H9 (cell line): ENCODE results near the gene CYP17A1. TPM values are rescaled to one million over a fixed set of nuclear protein-coding genes. Genes with fewer than 3 reads are reported as not detected.

Experiments
- DNase-seq: peaks from one replicate; pipeline ENCODE4 v3.0.0-alpha.2; 2017
- H2AFZ ChIP-seq: one replicate; pipeline ENCODE4 v1.6.1; 2013; ENCODE audit warnings: mild to moderate bottlenecking, low read length, control low read depth, moderate library complexity
- H2AK5ac ChIP-seq: 2 replicates; pipeline ENCODE4 v1.6.1; 2013; ENCODE audit warnings: low read length, control low read depth, mixed read lengths; ENCODE audit not compliant: insufficient read length
- H2BK120ac ChIP-seq: one replicate; pipeline ENCODE4 v1.6.1; 2013; ENCODE audit warnings: low read depth, mild to moderate bottlenecking, low read length, control low read depth, inconsistent platforms; ENCODE audit not compliant: poor library complexity, severe bottlenecking
- H2BK12ac ChIP-seq: 2 replicates; pipeline ENCODE4 v1.6.1; 2013; ENCODE audit warnings: low read length, control low read depth, mixed read lengths, low read depth; ENCODE audit not compliant: insufficient read length
- H2BK15ac ChIP-seq: 2 replicates; pipeline ENCODE4 v1.6.1; 2013; ENCODE audit warnings: low read depth, low read length, control low read depth
- H2BK20ac ChIP-seq: one replicate; pipeline ENCODE4 v1.6.1; 2013; ENCODE audit warnings: low read depth, mild to moderate bottlenecking, low read length, control low read depth, inconsistent platforms; ENCODE audit not compliant: poor library complexity, severe bottlenecking
- H2BK5ac ChIP-seq: 2 replicates; pipeline ENCODE4 v1.6.1; 2013; ENCODE audit warnings: low read length, control low read depth, mixed read lengths; ENCODE audit not compliant: insufficient read length
- H3K14ac ChIP-seq: 2 replicates; pipeline ENCODE4 v1.6.1; 2013; ENCODE audit warnings: low read length, control low read depth; ENCODE audit not compliant: insufficient read depth
- H3K18ac ChIP-seq: 2 replicates; pipeline ENCODE4 v1.6.1; 2013; ENCODE audit warnings: low read depth, mild to moderate bottlenecking, mixed read lengths, low read length, control low read depth; ENCODE audit not compliant: insufficient read length
- H3K23ac ChIP-seq: 2 replicates; pipeline ENCODE4 v1.6.1; 2013; ENCODE audit warnings: low read length, control low read depth, mixed read lengths, low read depth; ENCODE audit not compliant: insufficient read length
- H3K23me2 ChIP-seq: 2 replicates; pipeline ENCODE4 v1.6.1; 2013; ENCODE audit warnings: low read depth, mild to moderate bottlenecking, mixed read lengths, low read length, control low read depth; ENCODE audit not compliant: insufficient read length, poor library complexity, severe bottlenecking
- H3K27ac ChIP-seq: 2 replicates; pipeline ENCODE4 v1.5.1; 2013; ENCODE audit warnings: low read length, control low read depth, mixed read lengths, low read depth; ENCODE audit not compliant: insufficient read length
- H3K27me3 ChIP-seq: 2 replicates; pipeline ENCODE4 v1.6.1; 2013; ENCODE audit warnings: low read length, control low read depth, inconsistent platforms; ENCODE audit not compliant: insufficient read depth
- H3K4ac ChIP-seq: 2 replicates; pipeline ENCODE4 v1.6.1; 2013; ENCODE audit warnings: low read depth, mild to moderate bottlenecking, control low read depth, inconsistent platforms, low read length, moderate library complexity
- H3K4me1 ChIP-seq: 2 replicates; pipeline ENCODE4 v1.6.1; 2013; ENCODE audit warnings: low read length, control low read depth, inconsistent platforms; ENCODE audit not compliant: insufficient read depth
- H3K4me2 ChIP-seq: 2 replicates; pipeline ENCODE4 v1.6.1; 2013; ENCODE audit warnings: low read length, control low read depth, mixed read lengths; ENCODE audit not compliant: insufficient read length, insufficient read depth
- H3K56ac ChIP-seq: 2 replicates; pipeline ENCODE4 v1.6.1; 2013; ENCODE audit warnings: low read depth, mild to moderate bottlenecking, mixed read lengths, low read length, control low read depth; ENCODE audit not compliant: insufficient read length
- H3K79me1 ChIP-seq: 2 replicates; pipeline ENCODE4 v1.6.1; 2013; ENCODE audit warnings: low read depth, mild to moderate bottlenecking, moderate library complexity, low read length, control low read depth, inconsistent platforms; ENCODE audit not compliant: insufficient read depth, poor library complexity, severe bottlenecking
- H3K79me2 ChIP-seq: 2 replicates; pipeline ENCODE4 v1.6.1; 2013; ENCODE audit warnings: low read length, control low read depth, inconsistent platforms; ENCODE audit not compliant: insufficient read depth
- H3K9ac ChIP-seq: 2 replicates; pipeline ENCODE4 v1.6.1; 2013; ENCODE audit warnings: low read length, control low read depth, mixed read lengths; ENCODE audit not compliant: insufficient read length; ENCODE audit errors: extremely low read depth
- H3K9me3 ChIP-seq: one replicate; pipeline ENCODE4 v1.6.1; 2013; ENCODE audit warnings: low read depth, low read length, inconsistent platforms; ENCODE audit not compliant: control insufficient read depth
- H3T11ph ChIP-seq: one replicate; pipeline ENCODE4 v1.6.1; 2013; ENCODE audit warnings: mild to moderate bottlenecking, low read length, control low read depth, inconsistent platforms
- H4K20me1 ChIP-seq: one replicate; pipeline ENCODE4 v1.6.1; 2013; ENCODE audit not compliant: control insufficient read depth, insufficient read length, insufficient read depth
- H4K5ac ChIP-seq: 2 replicates; pipeline ENCODE4 v1.6.1; 2013; ENCODE audit warnings: low read depth, mild to moderate bottlenecking, mixed read lengths, low read length, control low read depth; ENCODE audit not compliant: insufficient read length
- H4K8ac ChIP-seq: replicated peaks from 2 replicates; pipeline ENCODE4 v1.6.1; 2013; ENCODE audit warnings: low read length, control low read depth, mixed read lengths, low read depth; ENCODE audit not compliant: insufficient read length
- H4K91ac ChIP-seq: 2 replicates; pipeline ENCODE4 v1.6.1; 2013; ENCODE audit warnings: low read depth, mild to moderate bottlenecking, moderate library complexity, mixed read lengths, low read length, control low read depth; ENCODE audit not compliant: insufficient read length
- H3K27ac Mint-ChIP-seq, 3 experiments: 2 replicates in 2 of 3; 3 replicates in 1 of 3; pipeline ENCODE4 v1.8.0; 2020 to 2021; ENCODE audit warnings: mixed read lengths in 3 of 3, mild to moderate bottlenecking in 1 of 3, moderate library complexity in 1 of 3
- H3K27me3 Mint-ChIP-seq: 2 replicates; pipeline ENCODE4 v1.8.0; 2021; ENCODE audit warnings: low read depth, mild to moderate bottlenecking, moderate library complexity, mixed read lengths
- H3K36me3 Mint-ChIP-seq, 3 experiments: 2 replicates in 2 of 3; 3 replicates in 1 of 3; pipeline ENCODE4 v1.8.0; 2020 to 2021; ENCODE audit warnings: low read depth in 3 of 3, mixed read lengths in 3 of 3; ENCODE audit not compliant: insufficient read depth in 1 of 3
- H3K4me1 Mint-ChIP-seq, 2 experiments: 2 replicates each; pipeline ENCODE4 v1.8.0; 2020; ENCODE audit warnings: mixed read lengths in 2 of 2
- H3K4me3 Mint-ChIP-seq, 2 experiments: 2 replicates in 1 of 2; 3 replicates in 1 of 2; pipeline ENCODE4 v1.8.0; 2020 to 2021; ENCODE audit warnings: mild to moderate bottlenecking in 2 of 2, mixed read lengths in 2 of 2, moderate library complexity in 1 of 2
- H3K9me3 Mint-ChIP-seq, 2 experiments: 2 replicates in 1 of 2; 3 replicates in 1 of 2; pipeline ENCODE4 v1.8.0; 2020; ENCODE audit warnings: mild to moderate bottlenecking in 2 of 2, mixed read lengths in 2 of 2, moderate library complexity in 1 of 2
- CTCF ChIP-seq: fragments of 200-600 bp; sonication (generic); conservative IDR thresholded peaks from 3 replicates; pipeline ENCODE4 v1.8.0; 2021; ENCODE audit warnings: antibody characterized with exemption, mild to moderate bottlenecking
- WGBS: extraction: QIAGEN DNeasy Blood & Tissue Kit; methylation state at CpG from one replicate; pipeline ENCODE4 v1.1.7; 2013; ENCODE audit warnings: missing lambda C conversion rate, low lambda C conversion rate, mixed read lengths; ENCODE audit not compliant: insufficient read length; ENCODE audit errors: extremely low coverage; 5-methylcytosine and 5-hydroxymethylcytosine counted together
- total RNA-seq: library from RNA; stranded (reverse); gene quantifications from 2 replicates; pipeline ENCODE4 v1.2.1, GENCODE V29; 2021

Gene CYP17A1
- total RNA-seq, 1 experiment from 2014 or later: not detected

GRCh38 chr10:102880256-102880655, 43.0 kb upstream of the CYP17A1 start:
- H2BK5ac ChIP-seq: no peak overlapping the region
- no peak overlapping the region for H3T11ph ChIP-seq
- WGBS: no CpG with 5 or more reads among the region's 2 CpGs
- no peak overlapping the region for H3K23ac ChIP-seq
- H3K4me1 Mint-ChIP-seq: no peaks in the 10 kb centered on the region
- H2AFZ ChIP-seq: no peak overlapping the region
- H4K8ac ChIP-seq: no peak overlapping the region
- no peak overlapping the region for H3K9ac ChIP-seq
- no peak overlapping the region for H3K27ac Mint-ChIP-seq
- H3K18ac ChIP-seq: no peak overlapping the region
- H3K27me3 Mint-ChIP-seq: no peaks in the 10 kb centered on the region
- no peak overlapping the region for H2BK15ac ChIP-seq
- no peak overlapping the region for H4K91ac ChIP-seq
- no peaks in the 10 kb centered on the region for H3K23me2 ChIP-seq
- H2BK120ac ChIP-seq: no peak overlapping the region
- no peak overlapping the region for H2BK12ac ChIP-seq
- no peak overlapping the region for H3K56ac ChIP-seq
- no peaks in the 10 kb centered on the region for H3K9me3 ChIP-seq
- H3K79me1 ChIP-seq: no peaks in the 10 kb centered on the region
- no peak overlapping the region for H3K4ac ChIP-seq
- H3K4me1 ChIP-seq: no peaks in the 10 kb centered on the region
- no peak overlapping the region for H4K5ac ChIP-seq
- no peak overlapping the region for H3K14ac ChIP-seq
- H3K27me3 ChIP-seq: no peaks in the 10 kb centered on the region
- H3K4me2 ChIP-seq: no peak overlapping the region
- H2BK20ac ChIP-seq: no peak overlapping the region
- DNase-seq: no peak
- no peaks in the 10 kb centered on the region for H3K9me3 Mint-ChIP-seq
- no peaks in the 10 kb centered on the region for H4K20me1 ChIP-seq
- no peak overlapping the region for H2AK5ac ChIP-seq
- TF ChIP-seq CTCF: no peak
- H3K36me3 Mint-ChIP-seq: peaks cover 3 to 16% (median 12%) of the 10 kb centered on the region in 3 experiments; a peak in 6 of 7 replicates
- no peaks in the 10 kb centered on the region for H3K79me2 ChIP-seq
- no peak overlapping the region for H3K27ac ChIP-seq
- no peak overlapping the region for H3K4me3 Mint-ChIP-seq
